GM10847 (cell line): ENCODE data around the gene KIFAP3.

Experiments
- POLR2A ChIP-seq: IDR thresholded peaks from 2 replicates; pipeline ENCODE4 v1.6.1; 2011; ENCODE audit not compliant: insufficient read length; ENCODE audit errors: extremely low read depth

KIFAP3 gene

GRCh38 chr1:169901115-169901514 is 173.4 kb downstream of the KIFAP3 start:
- no peak for TF ChIP-seq POLR2A

- TF ChIP-seq POLR2A: no peak
These were observed 173.9 kb downstream of the KIFAP3 start for GRCh38 chr1:169900571-169900970.

- TF ChIP-seq POLR2A: no peak
These were observed 174.8 kb downstream of the KIFAP3 start for GRCh38 chr1:169899519-169900217.

GRCh38 chr1:169896013-169896412 is 178.5 kb downstream of the KIFAP3 start:
- TF ChIP-seq POLR2A: no peak

GRCh38 chr1:169894424-169895145 is 179.9 kb downstream of the KIFAP3 start:
- TF ChIP-seq POLR2A: no peak

- TF ChIP-seq POLR2A: peak; percentile 82
These were observed 180.7 kb downstream of the KIFAP3 start, which contains the start of gene SCYL3 for GRCh38 chr1:169893645-169894423. Gene SCYL3, minus strand, starts transcription at chr1:169893896. Its CDS starts 5,056 bp downstream, at chr1:169888840.

- TF ChIP-seq POLR2A: no peak
These were observed 181.4 kb downstream of the KIFAP3 start for GRCh38 chr1:169892927-169893644.

GRCh38 chr1:169892176-169892926 is 182.1 kb downstream of the KIFAP3 start:
- TF ChIP-seq POLR2A: no peak

GRCh38 chr1:169891539-169891885 is 183.0 kb downstream of the KIFAP3 start:
- TF ChIP-seq POLR2A: no peak

GRCh38 chr1:169890761-169891538 is 183.5 kb downstream of the KIFAP3 start:
- no peak for TF ChIP-seq POLR2A

- TF ChIP-seq POLR2A: no peak
These were observed 184.6 kb downstream of the KIFAP3 start for GRCh38 chr1:169889871-169890270.

GRCh38 chr1:169886931-169887330 is 187.6 kb downstream of the KIFAP3 start:
- no peak for TF ChIP-seq POLR2A

- no peak for TF ChIP-seq POLR2A
These were observed 188.1 kb downstream of the KIFAP3 start for GRCh38 chr1:169886422-169886821.

- no peak for TF ChIP-seq POLR2A
These were observed 189.3 kb downstream of the KIFAP3 start for GRCh38 chr1:169885207-169885606.
